ENCODE data around the gene CLK3.

GRCh38 chr15:74598126-74598842 lies 17.4 kb upstream of the CLK3 start:
- TF ChIP-seq TAF1 (IDR thresholded peaks at IDR 0.05; ENCODE audit: borderline replicate concordance, low read depth, low read length): peak; percentile 69
- no peak for TF ChIP-seq CTCF (IDR thresholded peaks at IDR 0.05)
- 0 out of 2 replicates have a peak, but pooled peaks have one; percentile 37 for TF ChIP-seq REST (IDR thresholded peaks at IDR 0.05; ENCODE audit: low read depth, low read length)
- TF ChIP-seq MAX (IDR thresholded peaks at IDR 0.05; ENCODE audit: low read depth): no peak
- TF ChIP-seq FOXJ3 (CRISPR knock-in tag; IDR thresholded peaks at IDR 0.05): no peak
- peak; percentile 72 for TF ChIP-seq MXI1 (IDR thresholded peaks at IDR 0.05; ENCODE audit: low read depth, low read length)
- no peak for TF ChIP-seq RAD21 (IDR thresholded peaks at IDR 0.05; ENCODE audit: low read length)
- TF ChIP-seq ELF1 (IDR thresholded peaks at IDR 0.05): no peak
- TF ChIP-seq SMC3 (IDR thresholded peaks at IDR 0.05; ENCODE audit: low read depth, low read length): no peak
- no peak for TF ChIP-seq EZH2phosphoT487 (IDR thresholded peaks at IDR 0.05; ENCODE audit: borderline replicate concordance, low read depth)
- no peak for TF ChIP-seq FOSL2 (IDR thresholded peaks at IDR 0.05; ENCODE audit: borderline replicate concordance, low read depth)
- no peak for TF ChIP-seq GATA2 (CRISPR knock-in tag; IDR thresholded peaks at IDR 0.05)
- TF ChIP-seq YY1 (IDR thresholded peaks at IDR 0.05; ENCODE audit: low read depth): no peak
- peak; percentile 76 for TF ChIP-seq RXRA (IDR thresholded peaks at IDR 0.05; ENCODE audit: borderline replicate concordance, low read depth)

All from SK-N-SH (cell line).